Neural cell (in vitro differentiated cells): Measurements from ENCODE around the gene ZNF263. TPM values are rescaled to one million over a fixed set of nuclear protein-coding genes. Genes with fewer than 3 reads are reported as not detected.

ENCODE experiments used
- H2AFZ ChIP-seq: fragments of 200-600, 300-800 bp; sonication (generic), shearing (Covaris generic); 2 replicates; pipeline ENCODE4 v1.6.0; 2014; ENCODE audit warnings: low read depth, mild to moderate bottlenecking, antibody characterized with exemption, low read length, moderate library complexity
- H3F3A ChIP-seq: fragments of 200-600 bp; shearing (Covaris generic); 2 replicates; pipeline ENCODE4 v1.6.1; 2016; ENCODE audit warnings: mild to moderate bottlenecking, moderate library complexity, mixed read lengths, antibody characterized with exemption, low read length; ENCODE audit not compliant: insufficient read depth, poor library complexity, severe bottlenecking
- H3K27ac ChIP-seq: fragments of 200-600, 300-800 bp; sonication (generic), shearing (Covaris generic); 2 replicates; pipeline ENCODE4 v1.5.1; 2014; ENCODE audit warnings: mild to moderate bottlenecking, low read length, moderate library complexity
- H3K27me3 ChIP-seq: fragments of 300-800, 200-600 bp; sonication (generic), shearing (Covaris generic); 2 replicates; pipeline ENCODE4 v1.6.0; 2014; ENCODE audit warnings: mild to moderate bottlenecking, low read depth, low read length, moderate library complexity; ENCODE audit not compliant: insufficient read depth
- H3K36me3 ChIP-seq: fragments of 300-800, 200-600 bp; sonication (generic), shearing (Covaris generic); 2 replicates; pipeline ENCODE4 v1.5.1; 2014; ENCODE audit warnings: mild to moderate bottlenecking, antibody characterized with exemption, low read length, moderate library complexity; ENCODE audit not compliant: insufficient read depth
- H3K4me2 ChIP-seq: fragments of 300-800, 200-600 bp; sonication (generic), shearing (Covaris generic); 2 replicates; pipeline ENCODE4 v1.6.0; 2014; ENCODE audit warnings: mild to moderate bottlenecking, low read length
- H3K4me3 ChIP-seq: fragments of 300-800, 200-600 bp; sonication (generic), shearing (Covaris generic); 2 replicates; pipeline ENCODE4 v1.5.1; 2014; ENCODE audit warnings: mild to moderate bottlenecking, low read length, moderate library complexity
- H3K79me2 ChIP-seq: fragments of 200-600 bp; shearing (Covaris generic); replicated peaks from 2 replicates; pipeline ENCODE4 v1.6.0; 2014; ENCODE audit warnings: mild to moderate bottlenecking, low read length, moderate library complexity; ENCODE audit not compliant: insufficient read depth
- H3K9ac ChIP-seq: fragments of 300-800, 200-600 bp; sonication (generic), shearing (Covaris generic); 2 replicates; pipeline ENCODE4 v1.6.1; 2016; ENCODE audit warnings: mild to moderate bottlenecking, low read length, mixed read lengths
- H3K9me2 ChIP-seq: fragments of 200-600 bp; shearing (Covaris generic); 2 replicates; pipeline ENCODE4 v1.6.1; 2016; ENCODE audit warnings: mild to moderate bottlenecking, low read length, mixed read lengths; ENCODE audit not compliant: insufficient read depth
- H3K9me3 ChIP-seq: fragments of 200-600, 300-800 bp; sonication (generic), shearing (Covaris generic); 2 replicates; pipeline ENCODE4 v1.6.1; 2016; ENCODE audit warnings: mild to moderate bottlenecking, mixed run types, low read length, moderate library complexity, mixed read lengths
- H4K20me1 ChIP-seq: fragments of 200-600 bp; shearing (Covaris generic); 2 replicates; pipeline ENCODE4 v1.6.1; 2016; ENCODE audit warnings: mild to moderate bottlenecking, mixed run types; ENCODE audit not compliant: insufficient read depth
- EP300 ChIP-seq: fragments of 450-650 bp; conservative IDR thresholded peaks from 2 replicates; pipeline ENCODE4 v1.6.1; 2014; ENCODE audit warnings: antibody characterized with exemption, mild to moderate bottlenecking, moderate library complexity; ENCODE audit not compliant: poor library complexity, severe bottlenecking
- EZH2 ChIP-seq: fragments of 200-600, 300-800 bp; shearing (Covaris generic), sonication (generic); IDR thresholded peaks from 2 replicates; pipeline ENCODE4 v1.6.1; 2014; ENCODE audit warnings: antibody characterized with exemption, low read length, borderline replicate concordance, mild to moderate bottlenecking; ENCODE audit not compliant: insufficient read depth, poor library complexity, severe bottlenecking
- MXI1 ChIP-seq: fragments of 450-650 bp; conservative IDR thresholded peaks from 2 replicates; pipeline ENCODE4 v1.6.1; 2014; ENCODE audit warnings: antibody characterized with exemption, mild to moderate bottlenecking; ENCODE audit not compliant: poor library complexity, severe bottlenecking
- POLR2AphosphoS5 ChIP-seq: IDR thresholded peaks from 2 replicates; pipeline ENCODE4 v1.6.1; 2012
- RAD21 ChIP-seq: fragments of 450-650 bp; conservative IDR thresholded peaks from 2 replicates; pipeline ENCODE4 v1.6.1; 2014; ENCODE audit warnings: antibody characterized with exemption, mild to moderate bottlenecking, moderate library complexity
- SMC3 ChIP-seq: fragments of 450-650 bp; conservative IDR thresholded peaks from 2 replicates; pipeline ENCODE4 v1.6.1; 2014; ENCODE audit warnings: antibody characterized with exemption, mild to moderate bottlenecking, moderate library complexity; ENCODE audit not compliant: poor library complexity
- TAF1 ChIP-seq: IDR thresholded peaks from 2 replicates; pipeline ENCODE4 v1.6.1; 2012; ENCODE audit warnings: low read depth
- polyA plus RNA-seq: library from polyadenylated mRNA; depleted of rRNA; stranded (reverse); fragments of >200 nt; gene quantifications from 2 replicates; pipeline ENCODE4 v1.2.3, GENCODE V29; 2014
- TF ChIP-seq, protein P1 (sequence below): fragments of 450-650 bp; IDR thresholded peaks from 2 replicates; pipeline ENCODE4 v1.5.1; 2014; ENCODE audit warnings: antibody characterized with exemption, mild to moderate bottlenecking, moderate library complexity; ENCODE audit not compliant: poor library complexity, severe bottlenecking
- TF ChIP-seq, protein P2 (sequence below): IDR thresholded peaks from 2 replicates; pipeline ENCODE4 v1.6.1; 2012; ENCODE audit warnings: borderline replicate concordance

The ZNF263 gene
- polyA plus RNA-seq, 1 donor from 2014 or later = 65.4 TPM

DNA sequence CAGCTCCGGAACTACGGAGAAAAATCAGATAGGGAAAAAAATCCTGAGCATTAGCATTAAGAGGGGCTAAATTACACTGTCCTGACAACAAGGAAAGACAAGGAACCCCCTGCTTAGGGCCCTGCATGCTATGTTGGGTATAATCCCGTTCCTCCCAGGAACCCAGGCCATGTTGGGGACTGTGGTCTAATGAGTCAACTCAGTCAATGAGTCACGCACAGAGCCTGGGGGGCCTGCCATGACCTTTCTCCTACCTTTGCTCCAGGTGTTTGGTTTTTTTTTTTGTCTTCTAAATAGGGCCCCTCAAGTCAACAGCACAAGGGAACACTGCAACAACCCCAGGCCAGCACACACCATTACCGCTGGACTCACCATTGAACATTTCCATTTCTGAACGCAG is 39.4 kb upstream of the ZNF263 start:
- no peak overlapping the region for H3K9ac ChIP-seq
- H3K27me3 ChIP-seq = no peaks in the 10 kb centered on the region
- H3K4me2 ChIP-seq = no peak overlapping the region
- H3K9me2 ChIP-seq = no peaks in the 10 kb centered on the region
- no peak overlapping the region for H2AFZ ChIP-seq
- no peaks in the 10 kb centered on the region for H4K20me1 ChIP-seq
- TF ChIP-seq SMC3 (no peak), EZH2 (no peak), MXI1 (no peak), RAD21 (no peak), EP300 (no peak), POLR2AphosphoS5 (no peak), TAF1 (no peak)
- TF ChIP-seq, protein P1, sequence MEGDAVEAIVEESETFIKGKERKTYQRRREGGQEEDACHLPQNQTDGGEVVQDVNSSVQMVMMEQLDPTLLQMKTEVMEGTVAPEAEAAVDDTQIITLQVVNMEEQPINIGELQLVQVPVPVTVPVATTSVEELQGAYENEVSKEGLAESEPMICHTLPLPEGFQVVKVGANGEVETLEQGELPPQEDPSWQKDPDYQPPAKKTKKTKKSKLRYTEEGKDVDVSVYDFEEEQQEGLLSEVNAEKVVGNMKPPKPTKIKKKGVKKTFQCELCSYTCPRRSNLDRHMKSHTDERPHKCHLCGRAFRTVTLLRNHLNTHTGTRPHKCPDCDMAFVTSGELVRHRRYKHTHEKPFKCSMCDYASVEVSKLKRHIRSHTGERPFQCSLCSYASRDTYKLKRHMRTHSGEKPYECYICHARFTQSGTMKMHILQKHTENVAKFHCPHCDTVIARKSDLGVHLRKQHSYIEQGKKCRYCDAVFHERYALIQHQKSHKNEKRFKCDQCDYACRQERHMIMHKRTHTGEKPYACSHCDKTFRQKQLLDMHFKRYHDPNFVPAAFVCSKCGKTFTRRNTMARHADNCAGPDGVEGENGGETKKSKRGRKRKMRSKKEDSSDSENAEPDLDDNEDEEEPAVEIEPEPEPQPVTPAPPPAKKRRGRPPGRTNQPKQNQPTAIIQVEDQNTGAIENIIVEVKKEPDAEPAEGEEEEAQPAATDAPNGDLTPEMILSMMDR = no peak
- TF ChIP-seq, protein P2, sequence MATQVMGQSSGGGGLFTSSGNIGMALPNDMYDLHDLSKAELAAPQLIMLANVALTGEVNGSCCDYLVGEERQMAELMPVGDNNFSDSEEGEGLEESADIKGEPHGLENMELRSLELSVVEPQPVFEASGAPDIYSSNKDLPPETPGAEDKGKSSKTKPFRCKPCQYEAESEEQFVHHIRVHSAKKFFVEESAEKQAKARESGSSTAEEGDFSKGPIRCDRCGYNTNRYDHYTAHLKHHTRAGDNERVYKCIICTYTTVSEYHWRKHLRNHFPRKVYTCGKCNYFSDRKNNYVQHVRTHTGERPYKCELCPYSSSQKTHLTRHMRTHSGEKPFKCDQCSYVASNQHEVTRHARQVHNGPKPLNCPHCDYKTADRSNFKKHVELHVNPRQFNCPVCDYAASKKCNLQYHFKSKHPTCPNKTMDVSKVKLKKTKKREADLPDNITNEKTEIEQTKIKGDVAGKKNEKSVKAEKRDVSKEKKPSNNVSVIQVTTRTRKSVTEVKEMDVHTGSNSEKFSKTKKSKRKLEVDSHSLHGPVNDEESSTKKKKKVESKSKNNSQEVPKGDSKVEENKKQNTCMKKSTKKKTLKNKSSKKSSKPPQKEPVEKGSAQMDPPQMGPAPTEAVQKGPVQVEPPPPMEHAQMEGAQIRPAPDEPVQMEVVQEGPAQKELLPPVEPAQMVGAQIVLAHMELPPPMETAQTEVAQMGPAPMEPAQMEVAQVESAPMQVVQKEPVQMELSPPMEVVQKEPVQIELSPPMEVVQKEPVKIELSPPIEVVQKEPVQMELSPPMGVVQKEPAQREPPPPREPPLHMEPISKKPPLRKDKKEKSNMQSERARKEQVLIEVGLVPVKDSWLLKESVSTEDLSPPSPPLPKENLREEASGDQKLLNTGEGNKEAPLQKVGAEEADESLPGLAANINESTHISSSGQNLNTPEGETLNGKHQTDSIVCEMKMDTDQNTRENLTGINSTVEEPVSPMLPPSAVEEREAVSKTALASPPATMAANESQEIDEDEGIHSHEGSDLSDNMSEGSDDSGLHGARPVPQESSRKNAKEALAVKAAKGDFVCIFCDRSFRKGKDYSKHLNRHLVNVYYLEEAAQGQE = no peak
- no peaks in the 10 kb centered on the region for H3K36me3 ChIP-seq
- H3F3A ChIP-seq = no peaks in the 10 kb centered on the region
- H3K27ac ChIP-seq = no peak overlapping the region
- no peaks in the 10 kb centered on the region for H3K79me2 ChIP-seq
- H3K4me3 ChIP-seq = no peak overlapping the region
- H3K9me3 ChIP-seq = no peaks in the 10 kb centered on the region

DNA sequence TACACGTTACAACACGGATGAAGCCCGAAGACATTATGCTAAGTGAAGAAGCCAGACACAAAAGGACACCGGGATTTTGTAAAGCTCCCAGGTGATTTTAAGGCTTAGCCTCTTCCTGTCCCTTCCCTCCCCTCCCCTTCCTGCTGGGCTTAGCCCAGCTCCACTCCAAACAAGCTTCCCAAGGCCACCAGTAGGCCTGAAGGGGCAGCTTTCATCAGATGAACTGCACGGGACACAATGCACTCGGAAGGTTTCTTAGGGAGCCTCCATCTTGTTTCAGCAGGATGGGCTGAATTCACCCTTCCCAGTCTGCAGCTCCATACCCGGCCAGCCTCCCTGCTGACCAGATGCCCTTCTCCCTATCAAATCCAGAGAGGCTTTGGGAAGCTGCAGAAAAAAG is 37.3 kb upstream of the ZNF263 start:
- no peak overlapping the region for H3K4me2 ChIP-seq
- H2AFZ ChIP-seq = no peak overlapping the region
- H3K9me3 ChIP-seq = no peaks in the 10 kb centered on the region
- H3F3A ChIP-seq = no peaks in the 10 kb centered on the region
- no peaks in the 10 kb centered on the region for H4K20me1 ChIP-seq
- H3K79me2 ChIP-seq = no peaks in the 10 kb centered on the region
- no peaks in the 10 kb centered on the region for H3K27me3 ChIP-seq
- TF ChIP-seq, protein P2 = no peak
- TF ChIP-seq EP300 = no peak
- TF ChIP-seq, protein P1 = no peak
- TF ChIP-seq POLR2AphosphoS5 = no peak
- TF ChIP-seq EZH2 = no peak
- no peak for TF ChIP-seq TAF1
- TF ChIP-seq MXI1 = no peak
- TF ChIP-seq SMC3 = no peak
- TF ChIP-seq RAD21 = no peak
- no peak overlapping the region for H3K27ac ChIP-seq
- H3K4me3 ChIP-seq = no peak overlapping the region
- no peaks in the 10 kb centered on the region for H3K36me3 ChIP-seq
- no peaks in the 10 kb centered on the region for H3K9me2 ChIP-seq
- H3K9ac ChIP-seq = no peak overlapping the region
